GM23338 (cell line): ENCODE results near the gene TRAIP. TPM values are rescaled to one million over a fixed set of nuclear protein-coding genes. Genes with fewer than 3 reads are reported as not detected.

Experiments
- ATAC-seq: fragments of 200-7000 bp; cut with Tn5 transposase; 3 replicates; pipeline ENCODE4 v1.9.1; 2020
- DNase-seq: peaks from one replicate; pipeline ENCODE4 v3.0.0-alpha.2; 2015; ENCODE audit warnings: low spot score
- H2AFZ ChIP-seq: fragments of 200-600 bp; sonication (generic); 2 replicates; pipeline ENCODE4 v1.8.0; 2016; ENCODE audit warnings: antibody characterized with exemption, mild to moderate bottlenecking, moderate library complexity
- H3F3A ChIP-seq: fragments of 200-600 bp; sonication (generic); replicated peaks from 2 replicates; pipeline ENCODE4 v1.8.0; 2017; ENCODE audit warnings: antibody characterized with exemption, mixed run types, low read depth
- H3K27ac ChIP-seq: fragments of 200-600 bp; sonication (generic); 2 replicates; pipeline ENCODE4 v1.6.1; 2016; ENCODE audit warnings: low read depth
- H3K27me3 ChIP-seq: fragments of 200-600 bp; sonication (generic); 2 replicates; pipeline ENCODE4 v1.8.0; 2016; ENCODE audit warnings: mild to moderate bottlenecking, mixed run types, moderate library complexity; ENCODE audit not compliant: insufficient read depth
- H3K36me3 ChIP-seq: fragments of 200-600 bp; sonication (generic); 2 replicates; pipeline ENCODE4 v1.8.0; 2016; ENCODE audit warnings: mild to moderate bottlenecking; ENCODE audit not compliant: insufficient read depth
- H3K4me1 ChIP-seq: fragments of 200-600 bp; sonication (generic); 2 replicates; pipeline ENCODE4 v1.8.0; 2016; ENCODE audit warnings: mild to moderate bottlenecking, moderate library complexity; ENCODE audit not compliant: insufficient read depth
- H3K4me2 ChIP-seq: fragments of 200-600 bp; sonication (generic); 2 replicates; pipeline ENCODE4 v1.7.1; 2017; ENCODE audit warnings: mixed run types
- H3K4me3 ChIP-seq: fragments of 200-600 bp; sonication (generic); 2 replicates; pipeline ENCODE4 v1.6.1; 2016; ENCODE audit warnings: mixed run types
- H3K79me2 ChIP-seq: fragments of 200-600 bp; sonication (generic); replicated peaks from 2 replicates; pipeline ENCODE4 v1.8.0; 2017; ENCODE audit warnings: mild to moderate bottlenecking; ENCODE audit not compliant: insufficient read depth
- H3K9me2 ChIP-seq: fragments of 200-600 bp; sonication (generic); 2 replicates; pipeline ENCODE4 v1.8.0; 2017; ENCODE audit not compliant: insufficient read depth
- H4K20me1 ChIP-seq: fragments of 200-600 bp; sonication (generic); replicated peaks from 2 replicates; pipeline ENCODE4 v1.8.0; 2017; ENCODE audit warnings: mild to moderate bottlenecking; ENCODE audit not compliant: insufficient read depth
- H3K27ac Mint-ChIP-seq: 2 replicates; pipeline ENCODE4 v1.8.0; 2020; ENCODE audit warnings: inconsistent platforms, mild to moderate bottlenecking, moderate library complexity, mixed read lengths
- H3K27me3 Mint-ChIP-seq: 3 replicates; pipeline ENCODE4 v1.8.0; 2022; ENCODE audit warnings: low read depth, mild to moderate bottlenecking, moderate library complexity, mixed read lengths, inconsistent platforms; ENCODE audit not compliant: insufficient read depth, poor library complexity
- H3K36me3 Mint-ChIP-seq: 3 replicates; pipeline ENCODE4 v1.8.0; 2021; ENCODE audit warnings: low read depth, mild to moderate bottlenecking, inconsistent platforms, moderate library complexity, mixed read lengths
- H3K4me1 Mint-ChIP-seq: 3 replicates; pipeline ENCODE4 v1.8.0; 2020; ENCODE audit warnings: mild to moderate bottlenecking, inconsistent platforms, mixed read lengths
- H3K4me3 Mint-ChIP-seq: 3 replicates; pipeline ENCODE4 v1.8.0; 2021; ENCODE audit warnings: moderate library complexity, mild to moderate bottlenecking, inconsistent platforms, mixed read lengths
- H3K9me3 Mint-ChIP-seq: 3 replicates; pipeline ENCODE4 v1.8.0; 2020; ENCODE audit warnings: moderate library complexity, mild to moderate bottlenecking, inconsistent platforms, mixed read lengths
- CREB1 ChIP-seq: fragments of 250-450 bp; sonication (Bioruptor Pico); IDR thresholded peaks from 2 replicates; pipeline ENCODE4 v1.5.0; 2020; ENCODE audit warnings: low read depth, mild to moderate bottlenecking, moderate library complexity
- CTCF ChIP-seq, 2 experiments: fragments of 200-600 bp in 1 of 2; sonication (generic) in 1 of 2; conservative IDR thresholded peaks; 2 replicates each; pipeline versions ENCODE4 v1.5.1 to v1.6.1; 2016 to 2017; ENCODE audit warnings: antibody characterized with exemption in 2 of 2, low read depth in 2 of 2, mild to moderate bottlenecking in 2 of 2, moderate library complexity in 1 of 2
- JUNB ChIP-seq: IDR thresholded peaks from one replicate; pipeline ENCODE4 v1.6.1; 2016; ENCODE audit warnings: antibody characterized with exemption; ENCODE audit not compliant: unreplicated experiment
- NANOG ChIP-seq: IDR thresholded peaks from 2 replicates; pipeline ENCODE4 v1.6.1; 2016; ENCODE audit warnings: antibody characterized with exemption, borderline replicate concordance
- POLR2AphosphoS5 ChIP-seq: IDR thresholded peaks from 2 replicates; pipeline ENCODE4 v1.6.1; 2016; ENCODE audit warnings: antibody characterized with exemption, low read depth
- REST ChIP-seq: IDR thresholded peaks from one replicate; pipeline ENCODE4 v1.6.1; 2018; ENCODE audit warnings: antibody characterized with exemption; ENCODE audit not compliant: unreplicated experiment
- STAT1 ChIP-seq: IDR thresholded peaks from one replicate; pipeline ENCODE4 v1.6.1; 2016; ENCODE audit warnings: antibody characterized with exemption; ENCODE audit not compliant: unreplicated experiment
- ZNF462 ChIP-seq: fragments of 250-450 bp; sonication (Bioruptor Pico); IDR thresholded peaks from 2 replicates; pipeline ENCODE4 v1.5.0; 2020; ENCODE audit warnings: mild to moderate bottlenecking, moderate library complexity
- polyA plus RNA-seq: library from polyadenylated mRNA; unstranded; fragments of >200 nt; fragmentation: Nextera tagmentation; extraction: Ambion mirVana; gene quantifications from 2 replicates; pipeline ENCODE4 v1.2.1, GENCODE V29; 2016
- total RNA-seq: library from RNA; depleted of rRNA; stranded (reverse); fragments of >200 nt; shearing (Covaris generic); gene quantifications from 2 replicates; pipeline ENCODE4 v1.2.3, GENCODE V29; 2014

TRAIP gene
- total and polyA plus RNA-seq, 2 experiments from 2014 or later = 15.3 to 16.6 TPM

- peaks cover 15% of the 10 kb centered on the region; the same call in 1 of the 2 replicates for H3F3A ChIP-seq
- TF ChIP-seq JUNB (no peak), CREB1 (CRISPR knock-in tag) (no peak), CTCF (conservative IDR thresholded peaks at IDR 0.05; ENCODE audit: low read depth in 2 of 2) (peak; percentile 5 to 97; a peak in 2 of 4 replicates), REST (no peak)
- Mint-ChIP-seq H3K9me3 (no peaks in the 10 kb centered on the region), H3K4me1 (peaks cover 40% of the 10 kb centered on the region), H3K4me3 (peak within 1 kb of the TSS; percentile 73), H3K36me3 (no peaks in the 10 kb centered on the region), H3K27me3 (peaks cover 24% of the 10 kb centered on the region), H3K27ac (no peak within 1 kb of the TSS)
- H3K27me3 ChIP-seq = peaks cover 15% of the 10 kb centered on the region
- DNase-seq = peak; percentile 96
- no peaks in the 10 kb centered on the region for H4K20me1 ChIP-seq
- H3K4me3 ChIP-seq = peak within 1 kb of the TSS; percentile 93
- H3K27ac ChIP-seq = no peak within 1 kb of the TSS
- H2AFZ ChIP-seq = peak within 1 kb of the TSS; percentile 99
- no peaks in the 10 kb centered on the region for H3K79me2 ChIP-seq
- peaks cover 34% of the 10 kb centered on the region for H3K4me1 ChIP-seq
- H3K4me2 ChIP-seq = peak within 1 kb of the TSS; percentile 99
- ATAC-seq = peak; percentile 79
- H3K9me2 ChIP-seq = no peaks in the 10 kb centered on the region
- no peaks in the 10 kb centered on the region for H3K36me3 ChIP-seq
Measured at GRCh38 chr3:49802719-49803464, 53.5 kb downstream of the TRAIP start, which contains the start of gene INKA1. INKA1 (plus strand) TSS chr3:49803261; CDS start chr3:49803393, 132 bp downstream.

GRCh38 chr3:49801160-49801559 is 55.2 kb downstream of the TRAIP start:
- Histone ChIP-seq H3K27me3 (peaks cover 15% of the 10 kb centered on the region), H3F3A (0 out of 2 replicates have a peak, but pooled peaks cover 7% of the 10 kb centered on the region), H3K4me3 (no peak overlapping the region), H3K36me3 (no peaks in the 10 kb centered on the region), H2AFZ (peak overlapping the region; percentile 99; the same call in 1 of the 2 replicates), H3K4me2 (no peak overlapping the region), H3K79me2 (no peaks in the 10 kb centered on the region), H3K4me1 (peaks cover 17% of the 10 kb centered on the region), H3K9me2 (no peaks in the 10 kb centered on the region), H3K27ac (no peak overlapping the region), H4K20me1 (no peaks in the 10 kb centered on the region)
- no peak overlapping the region for H3K27ac Mint-ChIP-seq
- H3K27me3 Mint-ChIP-seq = peaks cover 20% of the 10 kb centered on the region
- peaks cover 23% of the 10 kb centered on the region for H3K4me1 Mint-ChIP-seq
- DNase-seq = no peak
- no peak for ATAC-seq
- no peaks in the 10 kb centered on the region for H3K9me3 Mint-ChIP-seq
- H3K36me3 Mint-ChIP-seq = no peaks in the 10 kb centered on the region
- peak overlapping the region; percentile 72; the same call in 1 of the 3 replicates for H3K4me3 Mint-ChIP-seq
- no peak for TF ChIP-seq POLR2AphosphoS5
- no peak for TF ChIP-seq ZNF462 (CRISPR knock-in tag)
- no peak for TF ChIP-seq NANOG
- no peak for TF ChIP-seq STAT1
